Measurements from ENCODE around the gene MYL11. TPM values are rescaled to one million over a fixed set of nuclear protein-coding genes. Genes with fewer than 3 reads are reported as not detected.

The MYL11 gene
- total RNA-seq, 1 donor from 2014 or later, result not detected

DNA sequence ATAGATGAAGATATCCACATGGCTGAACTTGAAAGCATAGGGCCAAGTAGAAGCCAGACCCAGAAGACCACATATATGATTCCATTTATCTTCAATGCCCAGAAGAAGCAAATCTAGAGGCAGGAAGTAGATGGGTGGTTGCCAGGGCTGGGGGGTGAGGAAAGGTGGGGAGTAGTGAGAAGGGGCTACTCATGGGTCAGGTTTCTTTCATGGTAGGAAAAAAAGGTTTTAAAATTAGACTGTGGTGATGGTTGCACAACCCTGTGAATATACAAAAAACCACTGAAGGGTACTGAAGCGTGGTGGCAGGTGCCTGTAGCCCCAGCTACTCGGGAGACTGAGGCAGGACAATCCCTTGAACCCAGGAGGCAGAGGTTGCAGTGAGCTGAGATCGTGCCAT is 24.9 kb upstream of the MYL11 start:
- Histone ChIP-seq H4K20me1 (ENCODE audit: insufficient read depth, low read length) (peaks cover 35% of the 10 kb centered on the region), H3K79me2 (ENCODE audit: insufficient read depth, low read length) (peaks cover 23% of the 10 kb centered on the region), H2AFZ (ENCODE audit: low read depth, low read length) (no peak overlapping the region), H3K27ac (ENCODE audit: low read depth, low read length) (no peak overlapping the region), H3K4me3 (ENCODE audit: insufficient read depth, low read depth, low read length) (no peak overlapping the region), H3K4me2 (ENCODE audit: low read length) (no peak overlapping the region), H3K36me3 (ENCODE audit: insufficient read depth, low read length) (peaks cover 14% of the 10 kb centered on the region), H3K9ac (ENCODE audit: low read length) (no peak overlapping the region), H3K4me1 (ENCODE audit: insufficient read depth, low read length) (peaks cover 16% of the 10 kb centered on the region), H3K9me3 (ENCODE audit: insufficient read depth, low read depth, low read length) (no peaks in the 10 kb centered on the region), H3K27me3 (ENCODE audit: insufficient read depth, low read length) (no peaks in the 10 kb centered on the region)
- no peak for FAIRE-seq
- Mint-ChIP-seq H3K27ac (ENCODE audit: unreplicated experiment) (no peak overlapping the region), H3K27me3 (ENCODE audit: low read depth, unreplicated experiment) (no peaks in the 10 kb centered on the region), H3K9me3 (ENCODE audit: unreplicated experiment) (no peaks in the 10 kb centered on the region), H3K4me1 (ENCODE audit: low read depth, unreplicated experiment) (no peaks in the 10 kb centered on the region), H3K4me3 (ENCODE audit: unreplicated experiment) (no peak overlapping the region), H3K36me3 (ENCODE audit: low read depth, unreplicated experiment) (peaks cover 12% of the 10 kb centered on the region)
- TF ChIP-seq EZH2 (IDR thresholded peaks at IDR 0.05; ENCODE audit: insufficient read depth, low read length), result no peak
- TF ChIP-seq, protein P1, sequence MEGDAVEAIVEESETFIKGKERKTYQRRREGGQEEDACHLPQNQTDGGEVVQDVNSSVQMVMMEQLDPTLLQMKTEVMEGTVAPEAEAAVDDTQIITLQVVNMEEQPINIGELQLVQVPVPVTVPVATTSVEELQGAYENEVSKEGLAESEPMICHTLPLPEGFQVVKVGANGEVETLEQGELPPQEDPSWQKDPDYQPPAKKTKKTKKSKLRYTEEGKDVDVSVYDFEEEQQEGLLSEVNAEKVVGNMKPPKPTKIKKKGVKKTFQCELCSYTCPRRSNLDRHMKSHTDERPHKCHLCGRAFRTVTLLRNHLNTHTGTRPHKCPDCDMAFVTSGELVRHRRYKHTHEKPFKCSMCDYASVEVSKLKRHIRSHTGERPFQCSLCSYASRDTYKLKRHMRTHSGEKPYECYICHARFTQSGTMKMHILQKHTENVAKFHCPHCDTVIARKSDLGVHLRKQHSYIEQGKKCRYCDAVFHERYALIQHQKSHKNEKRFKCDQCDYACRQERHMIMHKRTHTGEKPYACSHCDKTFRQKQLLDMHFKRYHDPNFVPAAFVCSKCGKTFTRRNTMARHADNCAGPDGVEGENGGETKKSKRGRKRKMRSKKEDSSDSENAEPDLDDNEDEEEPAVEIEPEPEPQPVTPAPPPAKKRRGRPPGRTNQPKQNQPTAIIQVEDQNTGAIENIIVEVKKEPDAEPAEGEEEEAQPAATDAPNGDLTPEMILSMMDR (IDR thresholded peaks at IDR 0.05; ENCODE audit: insufficient read depth, low read depth, low read length), result no peak
- no peak for DNase-seq (ENCODE audit: low read depth)

DNA sequence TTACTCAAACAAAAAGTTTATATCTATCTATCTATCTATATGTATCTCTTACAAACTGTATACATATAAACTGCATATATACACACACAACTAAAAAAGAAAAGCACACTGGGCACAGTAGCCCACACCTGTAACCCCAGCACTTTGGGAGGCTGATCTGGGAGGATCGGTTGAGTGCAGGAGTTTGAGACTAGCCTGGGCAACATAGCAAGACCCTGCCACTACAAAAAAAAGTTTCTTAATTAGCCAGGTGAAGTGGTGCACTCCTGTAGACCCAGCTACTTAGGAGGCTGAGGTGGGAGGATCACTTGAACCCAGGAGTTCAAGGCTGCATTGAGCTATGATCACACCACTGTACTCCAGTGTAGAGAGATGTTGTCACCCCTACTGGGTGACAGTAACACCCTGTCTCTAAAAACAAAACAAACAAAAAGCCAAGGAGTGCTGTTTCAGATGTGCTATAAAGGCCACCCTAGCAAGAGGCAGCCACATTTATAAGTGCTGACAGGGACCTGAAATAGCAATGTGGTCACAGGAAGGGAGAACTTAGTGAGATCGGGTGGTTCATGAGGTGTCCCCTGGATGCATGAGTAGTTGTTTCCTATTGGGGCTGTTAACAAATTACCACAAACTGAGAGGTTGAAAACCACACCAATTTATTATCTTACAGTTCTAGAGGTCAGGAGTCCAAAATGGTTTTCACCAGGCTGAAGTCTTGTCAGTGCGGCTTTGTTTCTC is 24.3 kb upstream of the MYL11 start:
- DNase-seq (ENCODE audit: low read depth) (peak; percentile 74), FAIRE-seq (no peak)
- H3K36me3 ChIP-seq (ENCODE audit: insufficient read depth, low read length), result peaks cover 14% of the 10 kb centered on the region
- no peaks in the 10 kb centered on the region for H3K9me3 Mint-ChIP-seq (ENCODE audit: unreplicated experiment)
- no peaks in the 10 kb centered on the region for H3K9me3 ChIP-seq (ENCODE audit: insufficient read depth, low read depth, low read length)
- H3K79me2 ChIP-seq (ENCODE audit: insufficient read depth, low read length), result peaks cover 28% of the 10 kb centered on the region
- peaks cover 16% of the 10 kb centered on the region for H3K4me1 ChIP-seq (ENCODE audit: insufficient read depth, low read length)
- no peak overlapping the region for H3K4me2 ChIP-seq (ENCODE audit: low read length)
- H3K27ac Mint-ChIP-seq (ENCODE audit: unreplicated experiment), result no peak overlapping the region
- H3K4me3 ChIP-seq (ENCODE audit: insufficient read depth, low read depth, low read length), result no peak overlapping the region
- no peaks in the 10 kb centered on the region for H3K27me3 ChIP-seq (ENCODE audit: insufficient read depth, low read length)
- H3K4me1 Mint-ChIP-seq (ENCODE audit: low read depth, unreplicated experiment), result no peaks in the 10 kb centered on the region
- no peak overlapping the region for H3K27ac ChIP-seq (ENCODE audit: low read depth, low read length)
- no peak overlapping the region for H3K9ac ChIP-seq (ENCODE audit: low read length)
- no peak overlapping the region for H3K4me3 Mint-ChIP-seq (ENCODE audit: unreplicated experiment)
- H2AFZ ChIP-seq (ENCODE audit: low read depth, low read length), result no peak overlapping the region
- H3K36me3 Mint-ChIP-seq (ENCODE audit: low read depth, unreplicated experiment), result peaks cover 12% of the 10 kb centered on the region
- no peaks in the 10 kb centered on the region for H3K27me3 Mint-ChIP-seq (ENCODE audit: low read depth, unreplicated experiment)
- no peak for TF ChIP-seq EZH2 (IDR thresholded peaks at IDR 0.05; ENCODE audit: insufficient read depth, low read length)
- TF ChIP-seq, protein P1 (IDR thresholded peaks at IDR 0.05; ENCODE audit: insufficient read depth, low read depth, low read length), result no peak
- peaks cover 35% of the 10 kb centered on the region for H4K20me1 ChIP-seq (ENCODE audit: insufficient read depth, low read length)

DNA sequence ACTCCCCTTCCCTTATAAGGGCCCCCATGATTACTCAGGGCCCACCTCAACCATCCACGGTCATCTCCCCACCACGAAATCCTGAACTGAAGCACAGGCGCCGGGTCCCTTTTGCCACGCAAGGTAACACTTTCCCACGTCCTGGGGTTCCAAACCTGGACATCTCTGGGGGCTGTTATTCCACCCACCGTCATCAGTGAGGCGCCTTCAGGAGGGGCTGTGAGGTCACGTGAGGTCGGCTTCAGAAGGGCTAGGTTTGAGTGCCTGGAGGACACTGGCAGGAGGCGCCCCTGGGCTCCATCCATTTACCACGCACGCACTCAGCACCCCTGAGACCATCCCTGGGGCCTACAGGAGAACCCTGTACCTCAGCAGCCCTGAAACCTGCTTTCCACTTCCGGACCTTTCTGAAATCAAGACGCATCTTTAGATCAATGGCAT is 23.6 kb upstream of the MYL11 start:
- H3K27me3 Mint-ChIP-seq (ENCODE audit: low read depth, unreplicated experiment), result no peaks in the 10 kb centered on the region
- Histone ChIP-seq H3K36me3 (ENCODE audit: insufficient read depth, low read length) (peaks cover 14% of the 10 kb centered on the region), H3K9me3 (ENCODE audit: insufficient read depth, low read depth, low read length) (no peaks in the 10 kb centered on the region), H3K9ac (ENCODE audit: low read length) (no peak overlapping the region), H3K27me3 (ENCODE audit: insufficient read depth, low read length) (no peaks in the 10 kb centered on the region), H3K27ac (ENCODE audit: low read depth, low read length) (no peak overlapping the region), H3K79me2 (ENCODE audit: insufficient read depth, low read length) (peaks cover 32% of the 10 kb centered on the region), H2AFZ (ENCODE audit: low read depth, low read length) (no peak overlapping the region), H3K4me2 (ENCODE audit: low read length) (no peak overlapping the region), H3K4me3 (ENCODE audit: insufficient read depth, low read depth, low read length) (no peak overlapping the region), H4K20me1 (ENCODE audit: insufficient read depth, low read length) (peaks cover 35% of the 10 kb centered on the region), H3K4me1 (ENCODE audit: insufficient read depth, low read length) (peaks cover 23% of the 10 kb centered on the region)
- H3K4me1 Mint-ChIP-seq (ENCODE audit: low read depth, unreplicated experiment), result peaks cover under 1% of the 10 kb centered on the region
- DNase-seq (ENCODE audit: low read depth) (no peak), FAIRE-seq (no peak)
- no peak overlapping the region for H3K27ac Mint-ChIP-seq (ENCODE audit: unreplicated experiment)
- H3K4me3 Mint-ChIP-seq (ENCODE audit: unreplicated experiment), result no peak overlapping the region
- no peaks in the 10 kb centered on the region for H3K9me3 Mint-ChIP-seq (ENCODE audit: unreplicated experiment)
- peaks cover 12% of the 10 kb centered on the region for H3K36me3 Mint-ChIP-seq (ENCODE audit: low read depth, unreplicated experiment)
- TF ChIP-seq, protein P1 (IDR thresholded peaks at IDR 0.05; ENCODE audit: insufficient read depth, low read depth, low read length), result no peak
- TF ChIP-seq EZH2 (IDR thresholded peaks at IDR 0.05; ENCODE audit: insufficient read depth, low read length), result no peak
